Transverse colon (tissue), 4 donors: ENCODE measurements around the gene TRIM44.

Source experiments
- CTCF ChIP-seq, 5 experiments: fragments of 200-600 bp in 3 of 5; fragments of 450-650 bp in 2 of 5; sonication (generic) in 3 of 5; IDR thresholded peaks; 1 replicate in 2 of 5; 2 replicates in 3 of 5; pipeline ENCODE4 v1.5.1; 2016 to 2017; ENCODE audit warnings: antibody characterized with exemption in 5 of 5, inconsistent platforms in 3 of 5, mild to moderate bottlenecking in 2 of 5, moderate library complexity in 1 of 5
- POLR2A ChIP-seq: fragments of 450-650 bp; IDR thresholded peaks from one replicate; pipeline ENCODE4 v1.6.1; 2016; ENCODE audit warnings: antibody characterized with exemption, mild to moderate bottlenecking, moderate library complexity
- POLR2AphosphoS5 ChIP-seq, 3 donors: sonication (generic); formaldehyde crosslinking; IDR thresholded peaks; one replicate each; pipeline ENCODE4 v1.6.1; 2016; ENCODE audit warnings: antibody characterized with exemption in 3 of 3

DNA sequence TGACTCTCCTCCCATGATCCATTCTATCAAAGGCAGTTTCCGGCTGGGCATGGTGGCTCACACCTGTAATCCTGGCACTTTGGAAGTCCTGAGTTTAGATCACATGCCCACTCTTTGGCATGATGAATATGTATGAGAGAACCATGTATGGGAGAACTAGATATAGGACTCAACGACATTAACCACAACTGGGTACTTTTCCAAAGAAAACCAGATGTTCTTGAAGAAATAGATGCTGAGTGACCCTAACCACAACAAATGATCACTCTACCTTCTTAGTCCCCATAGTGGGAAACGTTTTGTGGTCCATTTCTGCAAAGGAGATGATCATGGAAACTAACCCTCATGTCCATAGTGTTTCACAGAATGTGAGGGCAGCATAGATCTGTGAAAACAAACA is 30.7 kb upstream of the TRIM44 start:
- TF ChIP-seq CTCF (IDR thresholded peaks at IDR 0.05), result no peak
- no peak for TF ChIP-seq POLR2A
- TF ChIP-seq POLR2AphosphoS5 (IDR thresholded peaks at IDR 0.05), result no peak
